HepG2 (cell line): Measurements from ENCODE around the gene UBQLN4. TPM values are rescaled to one million over a fixed set of nuclear protein-coding genes. Genes with fewer than 3 reads are reported as not detected.
A peak's percentile ranks its signal among the peaks of the same experiment; 100 is the strongest.

Source experiments
- AGO1 ChIP-seq: fragments of 200-400 bp; formaldehyde crosslinking; IDR thresholded peaks from 2 replicates; pipeline ENCODE4 v1.6.1; 2017; ENCODE audit warnings: mild to moderate bottlenecking, low read depth, low read length, moderate library complexity; ENCODE audit not compliant: poor library complexity, severe bottlenecking
- CEBPG ChIP-seq: IDR thresholded peaks from 2 replicates; pipeline ENCODE4 v1.6.1; 2016
- CERS6 ChIP-seq: sonication (generic); formaldehyde crosslinking; IDR thresholded peaks from 2 replicates; pipeline ENCODE4 v1.5.0; 2020; ENCODE audit warnings: missing genetic modification reagents
- JARID2 ChIP-seq: sonication (generic); formaldehyde crosslinking; IDR thresholded peaks from 2 replicates; pipeline ENCODE4 v1.8.1; 2023; ENCODE audit warnings: missing genetic modification reagents, inconsistent platforms; ENCODE audit not compliant: insufficient replicate concordance
- MXD1 ChIP-seq: sonication (generic); formaldehyde crosslinking; IDR thresholded peaks from 2 replicates; pipeline ENCODE4 v1.4.0; 2020; ENCODE audit warnings: mild to moderate bottlenecking, missing genetic modification reagents
- NR3C1 ChIP-seq: sonication (generic); formaldehyde crosslinking; IDR thresholded peaks from 2 replicates; pipeline ENCODE4 v1.4.0; 2020; ENCODE audit warnings: missing genetic modification reagents
- SMARCE1 ChIP-seq: fragments of 450-650 bp; IDR thresholded peaks from 2 replicates; pipeline ENCODE4 v1.6.1; 2017; ENCODE audit warnings: borderline replicate concordance
- SNRNP70 ChIP-seq: fragments of 200-400 bp; formaldehyde crosslinking; IDR thresholded peaks from 2 replicates; pipeline ENCODE4 v1.6.1; 2017; ENCODE audit warnings: mild to moderate bottlenecking, low read depth, low read length, moderate library complexity
- SPEN ChIP-seq: sonication (generic); formaldehyde crosslinking; IDR thresholded peaks from 2 replicates; pipeline ENCODE4 v1.5.1; 2020; ENCODE audit warnings: low read depth, mild to moderate bottlenecking, missing genetic modification reagents
- SYNCRIP ChIP-seq: fragments of 200-400 bp; formaldehyde crosslinking; IDR thresholded peaks from 2 replicates; pipeline ENCODE4 v1.6.1; 2018; ENCODE audit warnings: mild to moderate bottlenecking, low read depth, low read length; ENCODE audit not compliant: insufficient read depth
- ZFP36L2 ChIP-seq: sonication (generic); formaldehyde crosslinking; IDR thresholded peaks from 2 replicates; pipeline ENCODE4 v1.4.0; 2020; ENCODE audit warnings: missing genetic modification reagents
- ZNF460 ChIP-seq: sonication (generic); formaldehyde crosslinking; IDR thresholded peaks from 2 replicates; pipeline ENCODE4 v1.5.1; 2020; ENCODE audit warnings: missing genetic modification reagents, mild to moderate bottlenecking, borderline replicate concordance
- ZNF670 ChIP-seq: sonication (generic); formaldehyde crosslinking; IDR thresholded peaks from 2 replicates; pipeline ENCODE4 v1.8.0; 2022; ENCODE audit warnings: mild to moderate bottlenecking, missing genetic modification reagents, borderline replicate concordance
- ZNF674 ChIP-seq: sonication (generic); formaldehyde crosslinking; IDR thresholded peaks from 2 replicates; pipeline ENCODE4 v1.5.0; 2020; ENCODE audit warnings: low read depth, mild to moderate bottlenecking, missing genetic modification reagents
- ZNF83 ChIP-seq: sonication (generic); formaldehyde crosslinking; IDR thresholded peaks from 2 replicates; pipeline ENCODE4 v1.4.0; 2020; ENCODE audit warnings: missing genetic modification reagents, mild to moderate bottlenecking, borderline replicate concordance
- polyA plus RNA-seq, 8 experiments: library from polyadenylated mRNA; depleted of rRNA in 3 of 8; stranded (reverse) in 7 of 8; unstranded in 1 of 8; fragments of >200 nt; fragmentation: Illumina TruSeq in 4 of 8; extraction: Trizol in 4 of 8; gene quantifications; 2 replicates each; pipeline versions ENCODE4 v1.2.1 to v1.2.3, GENCODE V29; 2011 to 2016; ENCODE audit warnings: low read depth in 4 of 8, missing spikeins in 1 of 8, mixed read lengths in 1 of 8; ENCODE audit not compliant: insufficient read depth in 1 of 8
- total RNA-seq, 5 experiments: library from RNA; depleted of rRNA; stranded (reverse); fragments of >200 nt; fragmentation: Illumina TruSeq; extraction: Trizol; gene quantifications; 2 replicates each; pipeline ENCODE4 v1.2.3, GENCODE V29; 2016; ENCODE audit warnings: low read depth in 1 of 5
- TF ChIP-seq, protein P1 (sequence below): fragments of 450-650 bp; IDR thresholded peaks from 2 replicates; pipeline ENCODE4 v1.6.1; 2016
- TF ChIP-seq, protein P2 (sequence below): fragments of 450-650 bp; IDR thresholded peaks from 2 replicates; pipeline ENCODE4 v1.6.1; 2017; ENCODE audit warnings: mild to moderate bottlenecking
- TF ChIP-seq, protein P3 (sequence below): sonication (generic); formaldehyde crosslinking; conservative IDR thresholded peaks from 2 replicates; pipeline ENCODE4 v1.8.0; 2022; ENCODE audit warnings: missing genetic modification reagents
- TF ChIP-seq, protein P4 (sequence below): sonication (generic); formaldehyde crosslinking; IDR thresholded peaks from 2 replicates; pipeline ENCODE4 v1.5.0; 2020; ENCODE audit warnings: missing genetic modification reagents

The UBQLN4 gene
- total and polyA plus RNA-seq, 2 of the 13 experiments (the other 11 are each of a cell fraction or from before 2014, with no cell fraction given), result 31.5 to 39.8 TPM

DNA sequence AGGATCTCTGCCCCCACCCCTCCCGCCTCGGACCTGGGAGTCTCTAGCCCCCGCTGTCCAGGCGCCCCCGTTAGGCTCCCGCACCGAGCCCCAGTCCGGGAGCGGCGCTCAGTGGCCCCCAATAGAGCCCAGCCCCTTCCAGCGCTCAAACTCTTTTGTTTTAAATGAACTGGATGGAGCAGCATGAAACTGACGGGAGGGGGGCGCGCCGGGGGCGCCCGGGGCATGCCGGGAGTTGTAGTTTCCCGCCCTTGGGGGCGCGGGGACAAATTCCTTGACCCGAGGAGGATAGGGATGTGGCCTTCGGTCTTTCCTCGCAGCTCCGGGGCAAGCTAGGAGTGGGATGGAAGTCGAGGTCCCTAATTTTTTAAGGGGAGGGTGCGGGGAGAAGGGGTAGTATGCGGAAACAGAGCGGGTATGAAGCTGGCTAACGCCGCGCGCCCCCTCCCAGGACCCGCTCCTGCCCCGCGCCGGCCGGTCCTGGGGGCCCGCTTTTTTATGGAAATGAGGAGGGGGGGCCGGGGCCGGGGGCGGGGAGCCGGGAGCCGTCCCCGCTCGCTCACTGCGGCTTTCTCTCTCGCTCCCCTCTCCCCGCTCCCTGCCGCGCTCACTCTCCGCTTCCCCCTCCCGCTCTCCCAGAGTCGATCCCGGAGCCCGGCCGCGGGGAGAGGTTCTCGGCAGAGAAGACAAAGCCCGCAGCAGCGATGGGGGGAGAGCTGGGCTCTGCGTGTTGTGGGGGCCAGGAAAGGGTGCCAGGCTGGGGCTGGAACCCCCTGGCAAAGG is 28.9 kb upstream of the UBQLN4 start, which contains the start of gene MEX3A (continued):
- no peak for TF ChIP-seq SYNCRIP
- TF ChIP-seq SPEN (CRISPR knock-in tag), result 0 out of 2 replicates have a peak, but pooled peaks have one; percentile 26
- TF ChIP-seq, protein P1, sequence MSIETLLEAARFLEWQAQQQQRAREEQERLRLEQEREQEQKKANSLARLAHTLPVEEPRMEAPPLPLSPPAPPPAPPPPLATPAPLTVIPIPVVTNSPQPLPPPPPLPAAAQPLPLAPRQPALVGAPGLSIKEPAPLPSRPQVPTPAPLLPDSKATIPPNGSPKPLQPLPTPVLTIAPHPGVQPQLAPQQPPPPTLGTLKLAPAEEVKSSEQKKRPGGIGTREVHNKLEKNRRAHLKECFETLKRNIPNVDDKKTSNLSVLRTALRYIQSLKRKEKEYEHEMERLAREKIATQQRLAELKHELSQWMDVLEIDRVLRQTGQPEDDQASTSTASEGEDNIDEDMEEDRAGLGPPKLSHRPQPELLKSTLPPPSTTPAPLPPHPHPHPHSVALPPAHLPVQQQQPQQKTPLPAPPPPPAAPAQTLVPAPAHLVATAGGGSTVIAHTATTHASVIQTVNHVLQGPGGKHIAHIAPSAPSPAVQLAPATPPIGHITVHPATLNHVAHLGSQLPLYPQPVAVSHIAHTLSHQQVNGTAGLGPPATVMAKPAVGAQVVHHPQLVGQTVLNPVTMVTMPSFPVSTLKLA, result no peak
- TF ChIP-seq ZNF460, result no peak
- TF ChIP-seq, protein P2, sequence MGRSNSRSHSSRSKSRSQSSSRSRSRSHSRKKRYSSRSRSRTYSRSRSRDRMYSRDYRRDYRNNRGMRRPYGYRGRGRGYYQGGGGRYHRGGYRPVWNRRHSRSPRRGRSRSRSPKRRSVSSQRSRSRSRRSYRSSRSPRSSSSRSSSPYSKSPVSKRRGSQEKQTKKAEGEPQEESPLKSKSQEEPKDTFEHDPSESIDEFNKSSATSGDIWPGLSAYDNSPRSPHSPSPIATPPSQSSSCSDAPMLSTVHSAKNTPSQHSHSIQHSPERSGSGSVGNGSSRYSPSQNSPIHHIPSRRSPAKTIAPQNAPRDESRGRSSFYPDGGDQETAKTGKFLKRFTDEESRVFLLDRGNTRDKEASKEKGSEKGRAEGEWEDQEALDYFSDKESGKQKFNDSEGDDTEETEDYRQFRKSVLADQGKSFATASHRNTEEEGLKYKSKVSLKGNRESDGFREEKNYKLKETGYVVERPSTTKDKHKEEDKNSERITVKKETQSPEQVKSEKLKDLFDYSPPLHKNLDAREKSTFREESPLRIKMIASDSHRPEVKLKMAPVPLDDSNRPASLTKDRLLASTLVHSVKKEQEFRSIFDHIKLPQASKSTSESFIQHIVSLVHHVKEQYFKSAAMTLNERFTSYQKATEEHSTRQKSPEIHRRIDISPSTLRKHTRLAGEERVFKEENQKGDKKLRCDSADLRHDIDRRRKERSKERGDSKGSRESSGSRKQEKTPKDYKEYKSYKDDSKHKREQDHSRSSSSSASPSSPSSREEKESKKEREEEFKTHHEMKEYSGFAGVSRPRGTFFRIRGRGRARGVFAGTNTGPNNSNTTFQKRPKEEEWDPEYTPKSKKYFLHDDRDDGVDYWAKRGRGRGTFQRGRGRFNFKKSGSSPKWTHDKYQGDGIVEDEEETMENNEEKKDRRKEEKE, result no peak
- TF ChIP-seq, protein P3, sequence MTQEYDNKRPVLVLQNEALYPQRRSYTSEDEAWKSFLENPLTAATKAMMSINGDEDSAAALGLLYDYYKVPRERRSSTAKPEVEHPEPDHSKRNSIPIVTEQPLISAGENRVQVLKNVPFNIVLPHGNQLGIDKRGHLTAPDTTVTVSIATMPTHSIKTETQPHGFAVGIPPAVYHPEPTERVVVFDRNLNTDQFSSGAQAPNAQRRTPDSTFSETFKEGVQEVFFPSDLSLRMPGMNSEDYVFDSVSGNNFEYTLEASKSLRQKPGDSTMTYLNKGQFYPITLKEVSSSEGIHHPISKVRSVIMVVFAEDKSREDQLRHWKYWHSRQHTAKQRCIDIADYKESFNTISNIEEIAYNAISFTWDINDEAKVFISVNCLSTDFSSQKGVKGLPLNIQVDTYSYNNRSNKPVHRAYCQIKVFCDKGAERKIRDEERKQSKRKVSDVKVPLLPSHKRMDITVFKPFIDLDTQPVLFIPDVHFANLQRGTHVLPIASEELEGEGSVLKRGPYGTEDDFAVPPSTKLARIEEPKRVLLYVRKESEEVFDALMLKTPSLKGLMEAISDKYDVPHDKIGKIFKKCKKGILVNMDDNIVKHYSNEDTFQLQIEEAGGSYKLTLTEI, result no peak
- TF ChIP-seq ZFP36L2 (CRISPR knock-in tag), result no peak
- no peak for TF ChIP-seq NR3C1
- no peak; the same call in 1 of the 2 replicates for TF ChIP-seq MXD1 (CRISPR knock-in tag)
- no peak for TF ChIP-seq ZNF670
- TF ChIP-seq CEBPG (CRISPR knock-in tag), result no peak
- TF ChIP-seq SMARCE1, result no peak
- TF ChIP-seq CERS6 (CRISPR knock-in tag), result no peak
- no peak for TF ChIP-seq ZNF674 (CRISPR knock-in tag)
- no peak for TF ChIP-seq ZNF83 (CRISPR knock-in tag)
- TF ChIP-seq JARID2 (CRISPR knock-in tag), result no peak
- TF ChIP-seq AGO1, result no peak
- no peak for TF ChIP-seq SNRNP70
- TF ChIP-seq, protein P4, sequence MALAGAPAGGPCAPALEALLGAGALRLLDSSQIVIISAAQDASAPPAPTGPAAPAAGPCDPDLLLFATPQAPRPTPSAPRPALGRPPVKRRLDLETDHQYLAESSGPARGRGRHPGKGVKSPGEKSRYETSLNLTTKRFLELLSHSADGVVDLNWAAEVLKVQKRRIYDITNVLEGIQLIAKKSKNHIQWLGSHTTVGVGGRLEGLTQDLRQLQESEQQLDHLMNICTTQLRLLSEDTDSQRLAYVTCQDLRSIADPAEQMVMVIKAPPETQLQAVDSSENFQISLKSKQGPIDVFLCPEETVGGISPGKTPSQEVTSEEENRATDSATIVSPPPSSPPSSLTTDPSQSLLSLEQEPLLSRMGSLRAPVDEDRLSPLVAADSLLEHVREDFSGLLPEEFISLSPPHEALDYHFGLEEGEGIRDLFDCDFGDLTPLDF (CRISPR knock-in tag), result peak; percentile 68; the same call in 1 of the 2 replicates
